ENCODE results near the gene LAMC3.

LAMC3 gene

DNA sequence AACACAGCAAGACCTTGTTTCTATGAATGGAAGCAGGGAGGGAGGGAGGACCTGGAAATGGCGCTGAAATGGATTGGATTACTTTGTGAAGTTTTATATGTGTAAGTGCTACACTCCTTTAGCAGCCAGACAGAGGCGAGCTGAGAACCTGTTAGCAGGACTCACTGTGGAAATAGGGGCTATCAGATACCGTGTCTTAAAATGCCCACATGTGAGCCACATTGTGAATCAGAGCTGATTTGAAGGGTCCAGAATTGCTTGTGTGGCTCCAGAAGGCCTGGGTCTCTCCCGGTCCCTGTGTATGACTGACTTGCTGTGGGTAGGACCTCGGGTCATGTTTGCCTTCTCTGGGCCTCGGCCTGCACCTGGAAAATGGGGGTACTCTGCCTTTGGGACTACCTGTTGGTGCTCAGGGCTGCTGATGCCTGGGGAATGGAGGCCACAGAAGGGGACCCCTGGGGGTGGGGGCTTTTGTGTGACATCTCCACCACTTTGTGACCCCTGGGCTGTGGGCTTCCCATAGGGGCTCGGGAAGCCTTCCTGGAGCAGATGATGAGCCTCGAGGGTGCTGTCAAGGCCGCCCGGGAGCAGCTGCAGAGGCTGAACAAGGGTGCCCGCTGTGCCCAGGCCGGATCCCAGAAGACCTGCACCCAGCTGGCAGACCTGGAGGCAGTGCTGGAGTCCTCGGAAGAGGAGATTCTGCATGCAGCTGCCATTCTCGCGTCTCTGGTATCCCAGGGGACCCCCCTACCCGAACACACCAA, 63.3 kb downstream of the LAMC3 start:
- no peak overlapping the region for H3K27ac ChIP-seq
- TF ChIP-seq, protein P1, sequence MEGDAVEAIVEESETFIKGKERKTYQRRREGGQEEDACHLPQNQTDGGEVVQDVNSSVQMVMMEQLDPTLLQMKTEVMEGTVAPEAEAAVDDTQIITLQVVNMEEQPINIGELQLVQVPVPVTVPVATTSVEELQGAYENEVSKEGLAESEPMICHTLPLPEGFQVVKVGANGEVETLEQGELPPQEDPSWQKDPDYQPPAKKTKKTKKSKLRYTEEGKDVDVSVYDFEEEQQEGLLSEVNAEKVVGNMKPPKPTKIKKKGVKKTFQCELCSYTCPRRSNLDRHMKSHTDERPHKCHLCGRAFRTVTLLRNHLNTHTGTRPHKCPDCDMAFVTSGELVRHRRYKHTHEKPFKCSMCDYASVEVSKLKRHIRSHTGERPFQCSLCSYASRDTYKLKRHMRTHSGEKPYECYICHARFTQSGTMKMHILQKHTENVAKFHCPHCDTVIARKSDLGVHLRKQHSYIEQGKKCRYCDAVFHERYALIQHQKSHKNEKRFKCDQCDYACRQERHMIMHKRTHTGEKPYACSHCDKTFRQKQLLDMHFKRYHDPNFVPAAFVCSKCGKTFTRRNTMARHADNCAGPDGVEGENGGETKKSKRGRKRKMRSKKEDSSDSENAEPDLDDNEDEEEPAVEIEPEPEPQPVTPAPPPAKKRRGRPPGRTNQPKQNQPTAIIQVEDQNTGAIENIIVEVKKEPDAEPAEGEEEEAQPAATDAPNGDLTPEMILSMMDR (conservative IDR thresholded peaks at IDR 0.05), result no peak

DNA sequence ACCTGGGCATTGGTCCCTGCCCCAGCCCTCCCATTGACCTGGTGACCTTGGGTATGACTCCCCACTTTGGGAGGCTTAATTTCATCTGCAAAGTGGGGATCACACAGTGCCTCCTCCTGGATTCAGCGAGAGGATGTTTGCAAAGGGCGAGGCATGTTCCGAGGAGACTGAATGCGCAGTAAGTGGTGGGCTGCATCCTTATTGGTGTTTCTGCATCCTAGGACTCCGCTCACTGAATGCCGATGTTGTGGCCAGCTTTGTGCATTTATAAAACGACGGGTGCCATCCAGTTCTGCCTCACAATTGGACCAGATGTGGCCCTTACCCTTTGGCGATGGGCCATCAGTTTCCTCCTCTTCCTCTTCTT, 63.9 kb downstream of the LAMC3 start:
- no peak overlapping the region for H3K27ac ChIP-seq
- TF ChIP-seq, protein P1 (conservative IDR thresholded peaks at IDR 0.05), result no peak

DNA sequence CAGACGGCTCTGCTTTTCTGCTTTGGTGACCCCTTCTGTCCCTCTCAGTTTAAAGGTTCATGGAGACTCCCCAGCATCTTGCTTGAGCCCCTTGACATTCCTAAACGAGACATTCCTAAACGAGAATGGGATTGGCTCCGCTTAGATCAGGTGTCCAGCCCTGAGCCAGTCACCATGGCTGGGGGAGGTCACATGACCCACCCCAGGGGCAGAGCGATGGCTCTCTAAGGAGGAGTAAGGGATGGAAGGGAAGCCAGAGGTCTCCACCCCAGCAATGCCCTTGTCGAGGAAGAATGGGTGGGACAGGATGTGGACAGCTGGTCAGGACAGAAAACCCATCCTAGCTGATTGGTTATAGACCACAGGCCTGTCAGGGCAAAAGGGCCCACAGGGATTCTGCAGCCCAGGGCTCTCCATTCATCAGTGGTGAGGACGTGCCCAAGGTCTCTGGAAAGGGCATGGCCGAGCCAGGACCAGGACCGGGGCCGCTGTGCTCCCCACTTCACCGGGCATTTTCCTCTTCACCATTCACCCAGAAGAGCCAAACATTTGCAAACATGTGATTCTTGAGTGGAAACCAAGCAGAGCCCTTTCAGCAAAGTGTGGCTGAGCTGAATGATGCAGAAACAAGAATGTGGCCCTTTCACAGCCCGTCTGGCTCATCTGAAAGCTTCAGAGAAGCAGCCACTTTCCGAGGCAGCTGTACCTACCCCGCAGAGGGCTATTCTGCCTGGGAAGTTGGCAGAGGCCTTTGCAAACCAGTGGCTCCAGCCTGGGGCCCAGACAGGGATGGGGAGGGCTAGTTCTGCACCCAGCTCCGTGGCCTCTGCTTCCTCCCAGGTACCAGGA, 67.6 kb downstream of the LAMC3 start:
- H3K27ac ChIP-seq, result no peak overlapping the region
- TF ChIP-seq, protein P1 (conservative IDR thresholded peaks at IDR 0.05), result no peak

DNA sequence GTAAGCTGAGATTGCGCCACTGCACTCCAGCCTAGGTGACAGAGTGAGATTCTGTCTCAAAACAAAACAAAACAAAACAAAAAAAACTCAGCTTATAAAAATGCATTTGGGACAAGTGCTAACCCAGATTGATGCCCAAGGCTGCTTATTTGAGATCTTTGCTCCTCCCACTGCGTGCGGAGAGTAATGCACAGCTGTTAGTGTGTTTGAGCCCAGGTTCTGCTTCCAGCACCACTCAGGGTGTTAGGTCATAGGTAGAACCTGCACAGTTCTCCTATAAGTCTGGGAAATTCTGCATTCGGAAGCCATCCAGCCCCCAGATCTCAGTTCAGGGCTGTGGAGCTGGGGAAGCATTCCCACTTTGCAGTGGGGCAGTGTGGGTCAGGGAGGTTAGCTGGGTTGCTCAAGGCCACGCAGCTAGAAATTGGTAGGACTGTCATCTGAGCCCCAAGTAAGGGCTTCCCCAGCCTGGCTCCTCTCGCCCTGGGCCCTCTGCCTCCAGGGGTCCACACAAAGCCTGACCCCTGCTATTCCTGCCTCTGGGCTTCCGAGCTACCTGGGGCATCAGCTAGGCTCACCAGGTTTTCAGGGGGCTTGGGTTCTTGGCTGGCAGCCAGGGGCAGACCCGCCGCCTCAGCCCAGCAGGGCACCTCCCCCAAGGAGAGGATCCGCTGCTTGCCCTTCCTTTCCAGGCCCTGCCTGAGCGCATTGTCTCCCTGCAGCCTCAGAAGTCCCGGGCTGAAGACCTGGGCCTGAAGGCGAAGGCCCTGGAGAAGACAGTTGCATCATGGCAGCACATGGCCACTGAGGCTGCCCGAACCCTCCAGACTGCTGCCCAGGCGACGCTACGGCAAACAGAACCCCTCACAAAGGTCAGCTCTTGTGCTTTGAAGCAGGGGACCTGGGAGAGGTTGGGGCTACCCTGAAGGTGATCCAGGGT, 69.7 kb downstream of the LAMC3 start:
- TF ChIP-seq, protein P1 (conservative IDR thresholded peaks at IDR 0.05), result no peak
- H3K27ac ChIP-seq, result no peak overlapping the region

DNA sequence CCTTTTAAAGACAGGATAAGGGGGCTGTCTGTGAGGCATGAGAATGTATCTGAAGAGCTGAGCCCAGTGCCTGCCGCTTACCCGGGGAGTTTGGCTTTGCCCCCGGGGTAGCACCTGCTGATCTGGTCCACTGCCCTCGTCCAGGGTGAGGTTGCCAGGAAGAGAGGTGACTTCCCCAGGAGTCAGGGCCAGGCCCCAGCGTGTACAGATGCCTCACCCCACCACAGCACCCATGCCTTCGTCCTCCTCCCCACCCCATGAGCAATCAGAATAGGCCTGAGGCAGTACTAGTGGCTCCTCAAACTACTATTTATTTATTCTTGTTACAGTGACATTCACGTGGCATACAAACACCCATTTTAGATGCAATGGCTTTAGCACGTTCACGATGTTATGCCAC, 71.6 kb downstream of the LAMC3 start:
- TF ChIP-seq, protein P1 (conservative IDR thresholded peaks at IDR 0.05), result no peak

DNA sequence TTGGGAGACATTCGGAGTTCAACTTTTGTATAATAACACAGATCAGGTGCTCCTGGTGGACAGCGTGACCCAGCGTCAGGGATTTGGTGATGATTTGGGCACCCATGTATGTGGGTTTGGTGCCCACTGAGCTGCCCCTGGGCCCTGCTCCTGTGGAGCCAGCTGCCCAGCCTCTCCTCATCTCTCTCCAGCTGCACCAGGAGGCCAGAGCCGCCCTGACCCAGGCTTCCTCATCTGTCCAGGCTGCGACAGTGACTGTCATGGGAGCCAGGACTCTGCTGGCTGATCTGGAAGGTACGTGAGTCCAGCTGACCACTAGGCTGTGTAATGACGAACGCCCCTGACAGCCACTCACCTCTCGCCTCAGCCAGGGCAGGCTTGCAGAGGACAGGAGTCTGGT, 72.9 kb downstream of the LAMC3 start:
- TF ChIP-seq, protein P1 (conservative IDR thresholded peaks at IDR 0.05), result no peak
- H3K27ac ChIP-seq, result no peak overlapping the region

More for the DNA sequence above, 71.6 kb downstream of the LAMC3 start:
- H3K27ac ChIP-seq, result no peak overlapping the region
